Endothelial cell of umbilical vein (primary cell): ENCODE data around the gene DSC1. TPM values are rescaled to one million over a fixed set of nuclear protein-coding genes. Genes with fewer than 3 reads are reported as not detected.

ENCODE experiments used
- BruUV-seq: library from RNA; stranded (reverse); fragments of 400-500 nt; replicated peaks from 2 replicates; lab custom pipeline; 2021; lab: Mats Ljungman, UMichigan
- CTCF ChIA-PET: fragments of 300-600, 350-600 bp; sonication (Branson Sonifier 250); formaldehyde crosslinking; loops from one replicate; lab custom pipeline; 2021; ENCODE audit warnings: antibody characterized with exemption, inconsistent platforms; lab: Charles Lee
- POLR2A ChIA-PET: fragments of 300-600, 350-600 bp; sonication (Branson Sonifier 250); formaldehyde crosslinking; loops from one replicate; lab custom pipeline; 2021; ENCODE audit warnings: antibody characterized with exemption, inconsistent platforms; lab: Charles Lee
- DNase-seq: peaks from one replicate; pipeline ENCODE4 v3.0.0-alpha.2; 2011; ENCODE audit warnings: low read depth, low spot score
- FAIRE-seq: peaks from 2 replicates; lab custom pipeline; 2011; peaks lifted over from hg19 to GRCh38; lab: Jason Lieb, UNC
- H2AFZ ChIP-seq: 2 replicates; pipeline ENCODE4 v1.6.0; 2012; ENCODE audit warnings: low read depth, low read length, control low read depth, inconsistent platforms
- H3K27ac ChIP-seq: 2 replicates; pipeline ENCODE4 v1.5.1; 2011; ENCODE audit warnings: low read depth, mild to moderate bottlenecking, control low read depth, low read length, moderate library complexity; ENCODE audit not compliant: insufficient read depth
- H3K27me3 ChIP-seq, 2 experiments: 2 replicates each; pipeline versions ENCODE4 v1.6.0 to v1.6.1; 2011; ENCODE audit warnings: low read length in 2 of 2, mixed read lengths in 1 of 2; ENCODE audit not compliant: control insufficient read depth in 2 of 2, insufficient read depth in 2 of 2
- H3K36me3 ChIP-seq, 2 experiments: 2 replicates in 1 of 2; 3 replicates in 1 of 2; pipeline ENCODE4 v1.5.1; 2011; ENCODE audit warnings: low read length in 2 of 2, mild to moderate bottlenecking in 1 of 2, moderate library complexity in 1 of 2; ENCODE audit not compliant: control insufficient read depth in 2 of 2, insufficient read depth in 2 of 2; ENCODE audit errors: extremely low read depth in 1 of 2
- H3K4me1 ChIP-seq: 3 replicates; pipeline ENCODE4 v1.5.1; 2011; ENCODE audit warnings: mild to moderate bottlenecking, low read length; ENCODE audit not compliant: control insufficient read depth, insufficient read depth; ENCODE audit errors: extremely low read depth
- H3K4me2 ChIP-seq: 2 replicates; pipeline ENCODE4 v1.6.1; 2011; ENCODE audit warnings: low read length, control low read depth, mixed read lengths; ENCODE audit not compliant: insufficient read depth
- H3K4me3 ChIP-seq, 3 experiments: fragments of 200-600 bp in 1 of 3; sonication (generic), shearing (Covaris generic) in 1 of 3; replicated peaks in 1 of 3; 2 replicates each; pipeline ENCODE4 v1.5.1; 2011 to 2016; ENCODE audit warnings: control low read depth in 3 of 3, low read length in 3 of 3, mild to moderate bottlenecking in 2 of 3, inconsistent platforms in 1 of 3, low read depth in 1 of 3, moderate library complexity in 1 of 3; ENCODE audit not compliant: insufficient read depth in 1 of 3
- H3K79me2 ChIP-seq: 2 replicates; pipeline ENCODE4 v1.6.0; 2012; ENCODE audit warnings: low read length, inconsistent platforms; ENCODE audit not compliant: control insufficient read depth, insufficient read depth
- H3K9ac ChIP-seq: replicated peaks from 2 replicates; pipeline ENCODE3; 2011; ENCODE audit warnings: low read length, control low read depth; ENCODE audit not compliant: insufficient read depth; ENCODE audit errors: extremely low read depth
- H3K9me1 ChIP-seq: replicated peaks from 3 replicates; pipeline ENCODE4 v1.6.0; 2011; ENCODE audit warnings: mild to moderate bottlenecking, low read length; ENCODE audit not compliant: control insufficient read depth, insufficient read depth; ENCODE audit errors: extremely low read depth
- H3K9me3 ChIP-seq: replicated peaks from 2 replicates; pipeline ENCODE4 v1.5.1; 2012; ENCODE audit warnings: low read length, inconsistent platforms; ENCODE audit not compliant: control insufficient read depth, insufficient read depth
- H4K20me1 ChIP-seq: replicated peaks from 2 replicates; pipeline ENCODE3; 2011; ENCODE audit warnings: mild to moderate bottlenecking, low read length; ENCODE audit not compliant: control insufficient read depth, insufficient read depth; ENCODE audit errors: extremely low read depth
- EZH2 ChIP-seq: IDR thresholded peaks from 2 replicates; pipeline ENCODE4 v1.6.1; 2012; ENCODE audit warnings: borderline replicate concordance, low read depth, mild to moderate bottlenecking, moderate library complexity, low read length, inconsistent platforms; ENCODE audit not compliant: severe bottlenecking
- FOS ChIP-seq: IDR thresholded peaks from 2 replicates; pipeline ENCODE4 v1.6.1; 2011; ENCODE audit warnings: mild to moderate bottlenecking, low read length, moderate library complexity, borderline replicate concordance; ENCODE audit not compliant: insufficient read depth
- GATA2 ChIP-seq: IDR thresholded peaks from 2 replicates; pipeline ENCODE4 v1.7.0; 2011; ENCODE audit warnings: low read depth, mild to moderate bottlenecking, moderate library complexity, mixed read lengths, low read length; ENCODE audit not compliant: insufficient read length, insufficient read depth
- JUN ChIP-seq: IDR thresholded peaks from 2 replicates; pipeline ENCODE4 v1.6.1; 2011; ENCODE audit warnings: borderline replicate concordance, low read depth; ENCODE audit not compliant: insufficient read length, insufficient read depth
- MYC ChIP-seq: IDR thresholded peaks from one replicate; pipeline ENCODE4 v1.6.1; 2011; ENCODE audit warnings: mild to moderate bottlenecking, low read depth, low read length
- POLR2A ChIP-seq: IDR thresholded peaks from 2 replicates; pipeline ENCODE4 v1.6.1; 2012; ENCODE audit warnings: low read depth, mild to moderate bottlenecking, control low read depth, low read length
- POLR2AphosphoS5 ChIP-seq: IDR thresholded peaks from 2 replicates; pipeline ENCODE4 v1.6.1; 2012; ENCODE audit warnings: low read depth, mild to moderate bottlenecking, control low read depth, low read length, moderate library complexity; ENCODE audit not compliant: insufficient read depth
- dilution Hi-C: fragments of 300-500 bp; cut with MboI; formaldehyde crosslinking; loops from one replicate; pipeline ENCODE4 v1.15.0; 2019; ENCODE audit warnings: low sequenced_read_pairs; ENCODE audit not compliant: extremely low pct_ligation_motif_present
- intact Hi-C: fragments of 100-400 bp; cut with micrococcal nuclease; formaldehyde crosslinking; loops from one replicate; pipeline ENCODE4 v1.10.0; 2022
- polyA plus RNA-seq, 4 experiments: library from polyadenylated mRNA; depleted of rRNA in 3 of 4; stranded (reverse) in 3 of 4; unstranded in 1 of 4; fragments of >200 nt; gene quantifications; 2 replicates each; pipeline versions ENCODE4 v1.2.1 to v1.2.3, GENCODE V29; 2011 to 2012; ENCODE audit warnings: missing spikeins in 1 of 4
- total RNA-seq: library from RNA; stranded (reverse); gene quantifications from 2 replicates; pipeline ENCODE4 v1.2.3, GENCODE V29; 2021
- TF ChIP-seq, protein P1 (sequence below): IDR thresholded peaks from 2 replicates; pipeline ENCODE4 v1.6.1; 2011; ENCODE audit not compliant: insufficient read depth, insufficient read length
- TF ChIP-seq, protein P2 (sequence below), 2 donors: IDR thresholded peaks; 1 replicate in 1 of 2; 2 replicates in 1 of 2; pipeline ENCODE4 v1.5.1; 2011; ENCODE audit warnings: low read length in 2 of 2, mild to moderate bottlenecking in 2 of 2, moderate library complexity in 2 of 2, control low read depth in 1 of 2, inconsistent platforms in 1 of 2, low read depth in 1 of 2; ENCODE audit not compliant: insufficient read depth in 1 of 2; ENCODE audit errors: extremely low read depth in 1 of 2

Gene DSC1
- total and polyA plus RNA-seq, 2 donors (not counting 3 experiments of a cell fraction or from before 2014, with no cell fraction given), result not detected

DNA sequence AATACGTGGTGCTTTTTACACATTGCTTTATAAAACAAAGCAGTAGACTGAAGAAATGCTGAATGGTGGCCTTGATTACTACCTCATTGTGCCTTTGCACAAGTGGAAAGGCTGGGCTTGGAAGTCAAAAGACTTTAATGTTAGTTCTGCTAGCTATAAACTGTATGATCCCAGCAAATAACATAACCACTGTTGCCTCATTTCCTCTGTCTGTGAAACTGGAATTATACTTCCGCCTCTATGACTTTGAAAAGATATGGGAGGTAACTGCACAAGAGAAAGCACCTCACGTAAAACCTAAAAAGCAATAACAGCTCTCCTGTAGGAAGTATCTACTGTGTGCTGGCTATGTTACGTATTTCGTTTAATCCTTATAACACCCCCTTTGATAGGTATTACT is 43.4 kb upstream of the DSC1 start:
- Histone ChIP-seq H3K9me1 (no peaks in the 10 kb centered on the region), H2AFZ (no peak overlapping the region), H3K36me3 (no peaks in the 10 kb centered on the region), H3K4me2 (no peak overlapping the region), H3K9ac (no peak overlapping the region), H3K27ac (no peak overlapping the region), H3K4me1 (no peaks in the 10 kb centered on the region), H3K4me3 (no peak overlapping the region), H4K20me1 (no peaks in the 10 kb centered on the region), H3K9me3 (no peaks in the 10 kb centered on the region), H3K79me2 (no peaks in the 10 kb centered on the region), H3K27me3 (no peaks in the 10 kb centered on the region)
- no peak for FAIRE-seq
- no peak for DNase-seq
- ChIA-PET POLR2A (no interaction called here), CTCF (no interaction called here)
- no TSS peak for BruUV-seq
- intact Hi-C loops (no loop called here), dilution Hi-C loops (no loop called here)
- TF ChIP-seq JUN (no peak), POLR2AphosphoS5 (no peak), GATA2 (no peak), FOS (no peak), EZH2 (no peak), MYC (no peak), POLR2A (no peak)
- TF ChIP-seq, protein P1, sequence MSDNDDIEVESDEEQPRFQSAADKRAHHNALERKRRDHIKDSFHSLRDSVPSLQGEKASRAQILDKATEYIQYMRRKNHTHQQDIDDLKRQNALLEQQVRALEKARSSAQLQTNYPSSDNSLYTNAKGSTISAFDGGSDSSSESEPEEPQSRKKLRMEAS, result no peak
- TF ChIP-seq, protein P2, sequence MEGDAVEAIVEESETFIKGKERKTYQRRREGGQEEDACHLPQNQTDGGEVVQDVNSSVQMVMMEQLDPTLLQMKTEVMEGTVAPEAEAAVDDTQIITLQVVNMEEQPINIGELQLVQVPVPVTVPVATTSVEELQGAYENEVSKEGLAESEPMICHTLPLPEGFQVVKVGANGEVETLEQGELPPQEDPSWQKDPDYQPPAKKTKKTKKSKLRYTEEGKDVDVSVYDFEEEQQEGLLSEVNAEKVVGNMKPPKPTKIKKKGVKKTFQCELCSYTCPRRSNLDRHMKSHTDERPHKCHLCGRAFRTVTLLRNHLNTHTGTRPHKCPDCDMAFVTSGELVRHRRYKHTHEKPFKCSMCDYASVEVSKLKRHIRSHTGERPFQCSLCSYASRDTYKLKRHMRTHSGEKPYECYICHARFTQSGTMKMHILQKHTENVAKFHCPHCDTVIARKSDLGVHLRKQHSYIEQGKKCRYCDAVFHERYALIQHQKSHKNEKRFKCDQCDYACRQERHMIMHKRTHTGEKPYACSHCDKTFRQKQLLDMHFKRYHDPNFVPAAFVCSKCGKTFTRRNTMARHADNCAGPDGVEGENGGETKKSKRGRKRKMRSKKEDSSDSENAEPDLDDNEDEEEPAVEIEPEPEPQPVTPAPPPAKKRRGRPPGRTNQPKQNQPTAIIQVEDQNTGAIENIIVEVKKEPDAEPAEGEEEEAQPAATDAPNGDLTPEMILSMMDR (IDR thresholded peaks at IDR 0.05; ENCODE audit: extremely low read depth in 1 of 2, insufficient read depth in 1 of 2, low read depth in 1 of 2, low read length in 2 of 2), result no peak
